NCI-H2081 treated with DMSO at 0.1 percent for 48 hours (cell line): Measurements from ENCODE around the gene ZNF536.
"Not testable (repeated sequence)": the region's sequence is repeated elsewhere in the genome, so short reads cannot be mapped to it uniquely, and the experiment has no call there.

ENCODE experiments used
- DNase-seq: peaks from one replicate; lab custom pipeline; 2025; lab: John Stamatoyannopoulos, UW

ZNF536 gene

DNA sequence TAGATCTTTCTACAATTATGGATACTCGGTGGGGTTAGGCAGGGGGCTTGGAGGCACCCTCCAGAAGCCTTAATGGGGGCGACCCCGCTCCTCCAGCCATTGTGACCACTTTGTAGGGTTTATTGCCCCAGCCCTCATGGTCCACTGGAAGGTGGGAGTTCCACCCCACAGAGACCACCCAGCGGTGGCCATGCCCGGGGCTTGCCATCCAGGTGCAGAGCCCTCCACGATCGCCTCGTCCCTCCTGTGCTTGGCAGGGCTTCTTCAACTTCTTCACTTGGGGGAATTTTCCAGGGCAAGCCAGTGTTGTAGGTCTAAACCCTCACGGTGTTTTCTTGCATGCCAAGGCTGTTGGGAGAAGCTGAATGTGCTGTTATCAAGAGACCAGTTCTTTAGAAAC is 16.1 kb downstream of the ZNF536 start:
- DNase-seq, result no peak

DNA sequence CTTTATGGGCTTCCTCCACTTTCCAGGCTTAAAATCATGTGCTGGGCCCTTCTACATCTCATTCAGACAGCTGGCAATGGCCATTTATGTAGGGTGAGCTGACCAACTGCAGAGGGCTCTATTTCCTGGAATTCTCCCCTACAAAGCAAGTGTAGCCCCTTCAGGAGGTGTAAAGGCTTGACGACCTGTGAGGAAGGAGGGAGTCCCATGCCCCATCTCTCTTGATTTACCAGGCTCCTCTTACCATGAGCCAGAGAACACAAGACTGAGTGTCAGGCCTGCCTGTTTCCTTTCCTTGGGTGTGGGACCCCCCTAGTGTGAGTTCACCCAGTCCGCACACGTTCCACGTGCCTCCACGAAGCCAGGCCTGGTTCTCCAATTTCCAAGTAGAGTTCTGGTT is 16.6 kb downstream of the ZNF536 start:
- no peak for DNase-seq

DNA sequence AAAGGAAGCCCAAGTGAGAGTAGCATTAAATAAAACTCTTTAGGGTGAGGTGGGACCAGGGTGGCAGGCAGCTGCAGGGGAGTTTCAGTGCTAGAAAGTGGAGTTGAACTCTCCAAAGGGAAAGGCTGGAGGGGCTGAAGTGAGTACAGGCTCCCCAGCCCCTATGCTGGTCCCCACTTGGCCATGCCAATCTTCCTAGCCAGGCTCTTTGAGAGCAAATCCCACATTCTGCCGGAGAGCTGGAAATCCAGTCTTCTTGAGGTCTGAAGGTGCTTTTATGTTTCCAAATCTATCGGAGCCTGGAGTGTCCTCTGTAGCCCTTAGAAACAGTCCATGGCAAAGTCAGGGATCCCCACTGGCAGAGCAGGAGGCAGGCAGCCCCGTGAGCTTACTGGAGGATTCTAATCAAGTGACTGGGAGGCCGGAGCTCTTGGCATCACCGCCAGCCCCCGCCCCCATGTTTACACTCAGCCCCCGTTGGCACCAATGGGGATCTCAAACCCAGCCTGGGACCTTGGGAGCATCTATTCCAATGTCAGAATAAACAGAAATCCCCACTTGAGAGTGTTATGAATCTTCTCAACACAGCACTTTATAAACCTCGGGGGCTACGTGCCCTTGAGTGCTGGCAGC is 18.3 kb downstream of the ZNF536 start:
- no peak for DNase-seq

GRCh38 chr19:30391052-30391451 is 18.9 kb downstream of the ZNF536 start:
- no peak for DNase-seq

- DNase-seq, result no peak
Measured at GRCh38 chr19:30391554-30392551, 19.7 kb downstream of the ZNF536 start.

DNA sequence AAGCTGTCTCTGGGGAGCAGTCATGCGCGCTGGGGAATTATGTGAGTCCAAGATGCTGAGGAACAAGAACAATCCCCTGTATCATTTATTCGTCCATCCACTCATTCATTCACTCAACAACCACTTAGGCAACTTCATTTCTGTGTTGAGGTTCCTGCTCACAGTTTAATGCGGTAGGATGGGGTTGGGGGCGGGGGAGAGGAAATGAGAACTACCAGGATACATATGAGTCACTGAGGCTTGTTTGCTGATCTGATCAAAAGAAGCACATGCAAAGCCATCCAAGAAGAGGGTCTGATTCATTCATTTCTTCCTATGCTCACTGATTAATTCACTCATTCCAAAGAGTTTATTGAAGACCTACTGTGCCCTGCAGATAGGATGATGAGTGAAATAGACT is 20.9 kb downstream of the ZNF536 start:
- no peak for DNase-seq

DNA sequence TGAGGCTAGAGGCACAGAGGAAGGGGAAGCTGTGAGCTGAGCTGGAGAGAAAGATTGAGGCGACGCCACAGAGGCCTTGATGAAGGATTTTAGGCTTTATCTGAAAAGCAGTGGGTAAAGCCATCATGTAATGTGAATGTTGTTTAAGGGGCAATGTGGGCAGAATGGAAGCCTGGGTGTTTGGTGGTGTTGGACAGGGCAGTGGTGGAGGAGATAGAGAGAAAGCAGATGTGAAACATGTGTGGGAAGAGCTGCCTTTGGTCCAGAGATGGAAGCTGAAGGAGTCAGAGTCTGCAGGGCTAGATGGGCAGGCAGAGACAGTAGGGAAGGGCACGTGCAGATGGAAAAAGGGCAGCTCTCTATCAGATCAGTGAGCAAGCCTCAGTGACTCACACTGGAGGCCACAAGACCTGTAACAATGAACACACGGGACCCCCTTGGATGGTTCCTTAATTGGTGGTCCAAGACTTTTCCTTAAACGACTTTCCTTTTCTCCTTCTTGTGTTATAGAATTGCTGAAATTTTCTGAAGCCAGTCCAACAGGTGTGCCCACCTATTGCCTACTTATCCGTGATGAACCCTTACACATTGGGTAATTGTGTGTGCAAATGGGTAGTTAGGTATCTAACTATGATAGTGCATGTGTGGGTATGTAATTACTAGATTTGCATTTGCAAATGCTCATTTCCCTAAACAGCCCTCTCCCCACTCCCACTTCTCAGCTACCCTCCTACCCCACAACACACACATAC is 21.7 kb downstream of the ZNF536 start:
- DNase-seq, result no peak

GRCh38 chr19:30394481-30395151 is 22.4 kb downstream of the ZNF536 start:
- no peak for DNase-seq

- no peak for DNase-seq
Measured at GRCh38 chr19:30395283-30395682, 23.1 kb downstream of the ZNF536 start.

GRCh38 chr19:30398539-30398938 is 26.4 kb downstream of the ZNF536 start:
- not testable (repeated sequence) for DNase-seq

- DNase-seq, result no peak
Measured at GRCh38 chr19:30401956-30402355, 29.8 kb downstream of the ZNF536 start.

GRCh38 chr19:30402436-30403202 is 30.4 kb downstream of the ZNF536 start:
- DNase-seq, result no peak

- no peak for DNase-seq
Measured at GRCh38 chr19:30403203-30403985, 31.2 kb downstream of the ZNF536 start.

DNA sequence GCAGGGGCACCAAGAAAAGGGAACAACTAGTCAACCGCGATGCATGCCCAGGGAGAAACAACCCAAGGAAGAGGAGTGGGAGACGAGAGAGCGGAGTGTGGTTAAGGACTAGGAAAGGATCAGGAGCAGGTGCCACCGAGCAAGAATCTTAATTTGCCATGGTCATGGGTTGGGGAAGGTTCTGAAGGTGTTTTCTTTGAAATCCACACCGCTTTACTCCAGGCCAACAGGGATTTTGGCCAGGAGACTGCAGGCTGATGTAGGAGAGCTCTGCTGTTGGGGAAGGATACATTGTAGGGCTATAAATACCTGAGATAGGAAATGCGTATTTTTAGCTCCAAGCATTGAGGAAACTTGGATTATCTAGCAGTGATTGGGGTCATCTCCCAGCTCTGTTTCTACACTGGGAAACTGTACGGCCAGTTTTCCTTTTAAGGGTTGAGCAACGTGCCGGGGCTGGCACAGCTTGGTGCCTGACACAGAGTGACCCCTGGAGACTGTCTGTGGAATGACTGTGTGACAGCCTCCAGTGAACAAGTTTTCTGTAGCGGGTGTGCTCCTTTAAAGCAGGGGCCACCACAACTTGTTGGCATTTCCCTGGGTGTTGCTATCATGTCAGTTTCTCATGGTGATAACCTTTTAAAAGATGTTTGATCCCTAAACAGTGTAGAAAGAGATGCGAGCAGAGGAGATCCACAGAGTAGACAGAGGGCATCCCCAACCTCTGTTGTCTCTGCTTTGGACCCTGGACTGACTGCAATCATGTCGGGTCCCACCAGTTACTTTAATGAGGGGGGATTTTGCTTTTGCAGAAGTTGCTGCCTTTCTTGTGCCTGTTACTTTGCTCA is 34.3 kb downstream of the ZNF536 start:
- DNase-seq, result no peak

GRCh38 chr19:30407068-30407709 is 35.0 kb downstream of the ZNF536 start:
- no peak for DNase-seq

GRCh38 chr19:30408734-30409301 is 36.6 kb downstream of the ZNF536 start:
- DNase-seq, result no peak

GRCh38 chr19:30411714-30412113 is 39.5 kb downstream of the ZNF536 start:
- DNase-seq, result no peak

- no peak for DNase-seq
Measured at GRCh38 chr19:30416375-30416774, 44.2 kb downstream of the ZNF536 start.

GRCh38 chr19:30417166-30417565 is 45.0 kb downstream of the ZNF536 start:
- not testable (repeated sequence) for DNase-seq
